Smooth muscle cell (in vitro differentiated cells): ENCODE results near the gene FGF12. TPM values are rescaled to one million over a fixed set of nuclear protein-coding genes. Genes with fewer than 3 reads are reported as not detected.

Experiments
- DNase-seq: peaks from one replicate; lab custom pipeline; 2025; ENCODE audit not compliant: unreplicated experiment; lab: John Stamatoyannopoulos, UW
- H2AFZ ChIP-seq: fragments of 200-600 bp; sonication (generic); 2 replicates; pipeline ENCODE4 v1.6.0; 2016; ENCODE audit warnings: antibody characterized with exemption, low read depth, mild to moderate bottlenecking
- H3F3A ChIP-seq: fragments of 200-600 bp; sonication (generic); 2 replicates; pipeline ENCODE4 v1.6.0; 2017; ENCODE audit warnings: antibody characterized with exemption, low read depth
- H3K27ac ChIP-seq: fragments of 200-600 bp; sonication (generic); 2 replicates; pipeline ENCODE4 v1.5.1; 2016; ENCODE audit warnings: low read depth, mild to moderate bottlenecking
- H3K27me3 ChIP-seq: fragments of 200-600 bp; sonication (generic); 2 replicates; pipeline ENCODE4 v1.6.1; 2016; ENCODE audit warnings: low read depth, mild to moderate bottlenecking
- H3K36me3 ChIP-seq: fragments of 200-600 bp; sonication (generic); 2 replicates; pipeline ENCODE4 v1.5.1; 2016; ENCODE audit warnings: low read depth
- H3K4me1 ChIP-seq: fragments of 200-600 bp; sonication (generic); 2 replicates; pipeline ENCODE4 v1.5.1; 2016; ENCODE audit warnings: low read depth
- H3K4me2 ChIP-seq: fragments of 200-600 bp; sonication (generic); 2 replicates; pipeline ENCODE4 v1.6.0; 2016; ENCODE audit warnings: mild to moderate bottlenecking
- H3K4me3 ChIP-seq: fragments of 200-600 bp; sonication (generic); 2 replicates; pipeline ENCODE4 v1.5.1; 2016; ENCODE audit warnings: mild to moderate bottlenecking
- H3K79me2 ChIP-seq: fragments of 200-600 bp; sonication (generic); 2 replicates; pipeline ENCODE4 v1.6.0; 2016; ENCODE audit warnings: low read depth, mild to moderate bottlenecking
- H3K9ac ChIP-seq: fragments of 200-600 bp; sonication (generic); 2 replicates; pipeline ENCODE4 v1.6.0; 2016; ENCODE audit warnings: low read depth
- H3K9me3 ChIP-seq: fragments of 200-600 bp; sonication (generic); replicated peaks from 2 replicates; pipeline ENCODE4 v1.5.1; 2016; ENCODE audit warnings: low read depth
- H4K20me1 ChIP-seq: fragments of 200-600 bp; sonication (generic); 2 replicates; pipeline ENCODE4 v1.6.0; 2016; ENCODE audit warnings: low read depth
- WGBS: methylation state at CpG from one replicate; pipeline ENCODE4 v1.1.7; 2016; ENCODE audit warnings: low lambda C conversion rate; 5-methylcytosine and 5-hydroxymethylcytosine counted together
- polyA plus RNA-seq: library from polyadenylated mRNA; unstranded; fragments of >200 nt; fragmentation: Nextera tagmentation; extraction: Ambion mirVana; gene quantifications from 2 replicates; pipeline ENCODE4 v1.2.1, GENCODE V29; 2016
- total RNA-seq: library from RNA; depleted of rRNA; stranded (reverse); fragments of >200 nt; gene quantifications from 2 replicates; pipeline ENCODE4 v1.2.3, GENCODE V29; 2014
- TF ChIP-seq, protein P1 (sequence below): fragments of 200-600 bp; sonication (generic); IDR thresholded peaks from 2 replicates; pipeline ENCODE4 v1.5.1; 2017; ENCODE audit warnings: borderline replicate concordance, mild to moderate bottlenecking, antibody characterized with exemption; ENCODE audit not compliant: insufficient read depth, poor library complexity, severe bottlenecking

Gene FGF12
- total and polyA plus RNA-seq, 2 experiments from 2014 or later: 0.47 to 1.0 TPM

DNA sequence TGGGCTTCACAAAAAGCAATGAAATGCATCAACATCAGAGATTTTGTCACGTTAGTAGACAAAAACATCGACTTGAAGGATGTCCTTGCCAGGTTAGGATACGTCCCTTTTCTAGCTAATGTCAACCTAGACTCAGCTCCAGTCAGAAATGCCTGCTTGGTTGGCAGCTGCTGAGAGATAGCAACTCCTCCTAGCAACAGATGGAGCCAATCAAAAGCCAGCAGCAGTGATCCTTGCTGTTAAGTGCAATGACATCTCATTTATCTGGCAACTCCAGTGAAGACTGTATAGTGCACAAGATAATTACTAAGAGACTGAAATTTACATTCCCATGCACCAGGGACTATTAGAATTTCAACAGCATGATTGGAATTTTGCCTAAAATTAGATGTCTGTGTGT is 424.1 kb downstream of the FGF12 start:
- Histone ChIP-seq H3K79me2 (no peaks in the 10 kb centered on the region), H3K27me3 (no peaks in the 10 kb centered on the region), H3K4me1 (no peaks in the 10 kb centered on the region), H3K27ac (no peak overlapping the region), H3K9me3 (no peaks in the 10 kb centered on the region), H3K36me3 (no peaks in the 10 kb centered on the region), H3K4me2 (no peak overlapping the region), H3K4me3 (no peak overlapping the region), H4K20me1 (no peaks in the 10 kb centered on the region), H2AFZ (no peak overlapping the region), H3K9ac (no peak overlapping the region), H3F3A (no peaks in the 10 kb centered on the region)
- DNase-seq: no peak
- TF ChIP-seq, protein P1, sequence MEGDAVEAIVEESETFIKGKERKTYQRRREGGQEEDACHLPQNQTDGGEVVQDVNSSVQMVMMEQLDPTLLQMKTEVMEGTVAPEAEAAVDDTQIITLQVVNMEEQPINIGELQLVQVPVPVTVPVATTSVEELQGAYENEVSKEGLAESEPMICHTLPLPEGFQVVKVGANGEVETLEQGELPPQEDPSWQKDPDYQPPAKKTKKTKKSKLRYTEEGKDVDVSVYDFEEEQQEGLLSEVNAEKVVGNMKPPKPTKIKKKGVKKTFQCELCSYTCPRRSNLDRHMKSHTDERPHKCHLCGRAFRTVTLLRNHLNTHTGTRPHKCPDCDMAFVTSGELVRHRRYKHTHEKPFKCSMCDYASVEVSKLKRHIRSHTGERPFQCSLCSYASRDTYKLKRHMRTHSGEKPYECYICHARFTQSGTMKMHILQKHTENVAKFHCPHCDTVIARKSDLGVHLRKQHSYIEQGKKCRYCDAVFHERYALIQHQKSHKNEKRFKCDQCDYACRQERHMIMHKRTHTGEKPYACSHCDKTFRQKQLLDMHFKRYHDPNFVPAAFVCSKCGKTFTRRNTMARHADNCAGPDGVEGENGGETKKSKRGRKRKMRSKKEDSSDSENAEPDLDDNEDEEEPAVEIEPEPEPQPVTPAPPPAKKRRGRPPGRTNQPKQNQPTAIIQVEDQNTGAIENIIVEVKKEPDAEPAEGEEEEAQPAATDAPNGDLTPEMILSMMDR: no peak
- 92% methylated on average over 3 of the region's 3 CpGs for WGBS

DNA sequence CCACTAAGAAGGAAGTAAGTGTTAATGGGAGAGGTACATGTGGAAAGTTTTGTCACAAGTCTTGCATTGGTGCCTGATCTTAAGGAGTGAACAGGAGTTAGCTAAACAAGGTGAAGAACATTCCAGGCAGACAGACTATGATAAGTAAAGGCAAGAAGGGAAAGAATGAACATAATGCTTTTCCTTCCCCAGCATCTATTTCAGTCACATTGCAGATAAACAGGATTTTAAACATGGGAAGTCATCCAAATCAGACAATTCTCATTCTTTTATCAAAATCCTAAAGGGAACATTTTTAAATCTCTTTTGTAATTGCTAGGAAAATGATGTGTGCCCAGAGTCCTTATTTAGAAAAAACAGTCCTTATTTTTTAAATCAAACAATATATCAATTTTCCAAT is 424.6 kb downstream of the FGF12 start:
- Histone ChIP-seq H3F3A (no peaks in the 10 kb centered on the region), H3K4me1 (no peaks in the 10 kb centered on the region), H3K36me3 (no peaks in the 10 kb centered on the region), H3K4me3 (no peak overlapping the region), H3K4me2 (no peak overlapping the region), H3K79me2 (no peaks in the 10 kb centered on the region), H4K20me1 (no peaks in the 10 kb centered on the region), H2AFZ (no peak overlapping the region), H3K27me3 (no peaks in the 10 kb centered on the region), H3K27ac (no peak overlapping the region), H3K9ac (no peak overlapping the region), H3K9me3 (no peaks in the 10 kb centered on the region)
- no peak for DNase-seq
- TF ChIP-seq, protein P1: no peak

DNA sequence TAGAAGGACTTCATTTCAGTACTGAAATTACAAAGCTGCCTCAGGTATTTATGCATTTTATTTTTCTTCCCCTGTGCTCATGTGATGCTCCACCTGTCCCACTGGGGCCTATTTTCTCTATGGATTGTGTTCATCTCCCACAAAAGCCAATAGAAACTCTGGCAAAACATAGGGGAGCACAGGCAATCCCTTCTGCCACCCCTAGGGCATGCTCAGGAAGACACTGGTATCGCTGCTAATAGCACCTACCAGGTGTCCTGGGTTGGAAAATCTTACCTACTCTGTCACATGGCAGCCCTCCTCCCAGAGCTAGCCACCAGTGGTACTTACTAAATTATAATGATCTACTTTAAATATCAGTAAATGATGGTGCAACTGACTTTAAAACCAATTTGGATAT is 427.4 kb downstream of the FGF12 start:
- H3K9ac ChIP-seq: no peak overlapping the region
- H3K9me3 ChIP-seq: no peaks in the 10 kb centered on the region
- DNase-seq: no peak
- H2AFZ ChIP-seq: no peak overlapping the region
- 88% methylated on average over 1 of the region's 1 CpG for WGBS
- no peaks in the 10 kb centered on the region for H3K36me3 ChIP-seq
- H3K79me2 ChIP-seq: no peaks in the 10 kb centered on the region
- no peak overlapping the region for H3K4me3 ChIP-seq
- H3K27ac ChIP-seq: no peak overlapping the region
- H3K4me2 ChIP-seq: no peak overlapping the region
- TF ChIP-seq, protein P1: no peak
- H4K20me1 ChIP-seq: no peaks in the 10 kb centered on the region
- H3F3A ChIP-seq: no peaks in the 10 kb centered on the region
- no peaks in the 10 kb centered on the region for H3K27me3 ChIP-seq
- H3K4me1 ChIP-seq: no peaks in the 10 kb centered on the region

DNA sequence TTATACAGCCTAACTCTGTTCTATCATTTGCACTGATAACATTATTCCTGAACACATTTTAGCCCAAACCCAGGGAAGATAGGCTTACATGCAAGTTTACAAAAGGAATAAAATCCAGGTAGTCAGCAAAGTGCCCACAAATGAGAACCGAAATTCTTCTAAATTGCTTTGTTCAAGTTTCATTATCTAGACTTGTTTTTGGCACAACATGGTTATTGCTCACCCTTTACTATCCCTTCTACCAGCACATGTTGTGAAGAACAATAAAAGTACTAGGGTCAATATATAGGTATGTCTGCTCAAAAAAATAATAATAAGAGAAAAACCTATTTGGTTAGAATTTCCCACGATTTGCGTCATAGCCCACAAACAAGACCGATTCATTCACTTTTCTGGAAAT is 430.5 kb downstream of the FGF12 start:
- H3K4me1 ChIP-seq: no peaks in the 10 kb centered on the region
- no peak for DNase-seq
- no peaks in the 10 kb centered on the region for H4K20me1 ChIP-seq
- H3K4me2 ChIP-seq: no peak overlapping the region
- no peaks in the 10 kb centered on the region for H3K79me2 ChIP-seq
- no peaks in the 10 kb centered on the region for H3K36me3 ChIP-seq
- no peaks in the 10 kb centered on the region for H3F3A ChIP-seq
- no peak overlapping the region for H2AFZ ChIP-seq
- TF ChIP-seq, protein P1: no peak
- H3K9ac ChIP-seq: no peak overlapping the region
- WGBS: 93% methylated on average over 4 of the region's 4 CpGs
- no peaks in the 10 kb centered on the region for H3K27me3 ChIP-seq
- no peak overlapping the region for H3K27ac ChIP-seq
- H3K4me3 ChIP-seq: no peak overlapping the region
- H3K9me3 ChIP-seq: no peaks in the 10 kb centered on the region
